GM21786 (cell line): Measurements from ENCODE around the gene ARTN.

ENCODE experiments used
- ATAC-seq: cut with Tn5 transposase; IDR thresholded peaks from one replicate; pipeline ENCODE4 v1.9.1; 2021; ENCODE audit not compliant: unreplicated experiment

ARTN gene

DNA sequence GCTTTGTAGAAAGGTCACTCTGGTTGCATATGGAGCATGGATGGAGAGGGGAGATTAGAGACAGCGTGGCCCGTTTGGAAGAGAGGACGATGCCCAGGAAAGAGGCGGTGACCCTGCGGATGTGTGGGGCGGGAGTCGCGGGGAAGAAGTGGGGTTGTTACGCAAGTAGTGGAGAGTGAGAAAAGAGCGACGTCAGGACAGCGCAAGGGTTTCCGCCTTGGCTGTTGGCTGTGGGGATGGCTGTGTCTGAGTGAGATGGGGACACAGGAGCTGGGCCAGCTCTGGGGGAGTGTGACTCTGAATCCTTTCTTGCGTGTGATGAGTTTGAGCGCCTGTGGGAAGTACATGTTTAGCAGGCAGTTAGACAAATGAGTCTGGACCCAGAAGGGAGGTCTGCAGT is 49.2 kb downstream of the ARTN start:
- no peak for ATAC-seq

DNA sequence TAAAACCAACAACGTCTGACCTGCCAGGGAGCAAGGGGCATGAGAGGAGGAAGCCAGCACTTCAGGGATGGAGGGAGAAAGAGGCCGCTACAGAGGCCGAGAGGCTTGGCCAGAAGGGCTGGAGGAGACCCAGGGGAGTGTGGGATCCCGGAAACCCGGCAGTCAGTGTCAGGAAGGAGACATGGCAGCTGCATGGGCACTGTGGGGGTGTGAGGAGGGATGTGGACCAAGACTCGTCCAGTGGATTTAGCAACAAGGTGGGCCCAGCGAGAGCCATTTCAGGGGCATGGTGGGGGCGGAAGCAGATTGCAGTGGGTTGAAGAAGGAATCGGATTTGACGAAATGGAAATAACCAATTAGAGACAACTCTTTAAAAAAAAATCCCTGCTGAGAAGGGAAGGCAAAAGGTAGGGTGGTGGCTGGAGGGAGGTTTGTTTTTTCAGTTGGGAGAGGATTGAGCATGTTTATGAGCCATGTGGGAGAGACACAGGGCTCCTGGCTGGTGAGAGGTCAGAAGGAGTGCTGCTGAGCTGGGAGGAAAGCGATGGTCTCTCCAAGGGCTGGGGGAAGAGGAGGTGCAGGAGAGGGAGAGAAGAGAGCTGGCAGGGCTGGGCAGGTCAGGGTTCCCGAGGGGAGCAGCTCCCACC is 49.8 kb downstream of the ARTN start:
- ATAC-seq = no peak

DNA sequence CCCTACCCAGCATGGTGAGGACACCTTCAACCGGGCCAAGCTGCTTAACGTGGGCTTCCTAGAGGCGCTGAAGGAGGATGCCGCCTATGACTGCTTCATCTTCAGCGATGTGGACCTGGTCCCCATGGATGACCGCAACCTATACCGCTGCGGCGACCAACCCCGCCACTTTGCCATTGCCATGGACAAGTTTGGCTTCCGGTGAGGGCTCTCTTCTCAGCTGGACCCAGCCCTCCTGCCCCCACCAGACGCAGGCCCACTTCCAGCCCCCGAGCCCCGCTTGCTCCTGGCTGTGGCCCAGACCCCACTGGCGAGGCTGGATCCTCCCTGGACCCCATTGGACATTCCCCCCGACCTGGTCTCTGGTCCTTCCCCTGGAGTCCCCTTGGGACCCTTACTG is 51.3 kb downstream of the ARTN start:
- no peak for ATAC-seq

DNA sequence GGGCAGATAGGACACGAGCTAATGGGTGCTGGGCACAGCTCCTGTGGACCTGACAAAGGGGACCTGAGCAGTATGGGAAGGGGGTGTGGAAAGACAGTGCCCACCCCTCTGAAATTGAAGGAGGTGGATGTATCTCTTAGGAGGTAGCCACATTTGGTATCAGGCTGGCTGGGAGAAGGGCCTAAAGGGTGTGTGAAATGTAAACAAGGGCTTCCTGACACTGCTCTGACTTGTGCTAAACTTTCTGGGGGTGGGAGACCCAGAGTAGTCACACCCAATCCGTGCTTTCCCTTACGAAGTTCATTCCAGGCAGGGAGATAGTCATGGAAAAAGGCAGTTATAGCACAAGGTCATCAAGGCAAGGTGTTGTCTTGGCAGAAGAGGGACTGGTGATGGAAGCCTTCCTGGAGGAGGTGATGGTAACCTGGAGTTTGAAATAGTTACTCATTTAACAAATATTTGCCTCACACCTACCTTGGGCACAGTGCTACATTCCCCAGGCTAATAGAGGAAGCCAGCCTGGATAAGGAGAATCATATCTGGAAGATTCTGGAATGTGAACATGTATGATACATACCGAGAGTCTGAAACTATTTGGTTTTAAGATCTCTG is 52.5 kb downstream of the ARTN start:
- ATAC-seq = no peak

DNA sequence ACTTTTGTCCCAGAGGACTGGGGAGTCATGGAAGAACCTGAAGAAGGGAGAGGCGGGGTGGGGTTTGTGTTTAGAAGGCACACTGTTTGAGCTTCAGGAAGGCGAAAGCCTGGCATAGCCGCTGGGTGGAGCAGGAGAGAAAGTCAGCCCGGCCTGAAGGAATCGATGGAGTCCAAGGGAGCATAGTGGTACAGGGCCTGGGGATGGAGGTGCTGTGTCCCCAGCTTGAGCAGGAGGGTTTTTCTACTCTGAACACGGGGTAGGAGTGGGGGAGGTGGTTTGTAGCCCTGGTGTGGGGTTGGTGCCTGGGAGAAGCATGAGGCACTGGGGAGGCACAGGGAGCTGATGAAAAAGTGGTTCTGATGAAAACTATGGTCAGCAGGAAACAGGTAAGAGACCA is 53.1 kb downstream of the ARTN start:
- no peak for ATAC-seq
